Keratinocyte (primary cell): ENCODE data around the gene MLF2. TPM values are rescaled to one million over a fixed set of nuclear protein-coding genes. Genes with fewer than 3 reads are reported as not detected.
"Not testable (repeated sequence)": the region's sequence is repeated elsewhere in the genome, so short reads cannot be mapped to it uniquely, and the experiment has no call there.

Experiments used
- DNase-seq: peaks from one replicate; pipeline ENCODE4 v3.0.0-alpha.2; 2011; ENCODE audit warnings: low read depth, missing footprints, low spot score
- FAIRE-seq: peaks from 2 replicates; lab custom pipeline; 2011; peaks lifted over from hg19 to GRCh38; lab: Jason Lieb, UNC
- H2AFZ ChIP-seq: 2 replicates; pipeline ENCODE4 v1.6.0; 2012; ENCODE audit warnings: low read length, control low read depth, inconsistent platforms; ENCODE audit not compliant: control insufficient read depth
- H3K27ac ChIP-seq: 2 replicates; pipeline ENCODE4 v1.5.1; 2011; ENCODE audit warnings: low read length; ENCODE audit not compliant: control insufficient read depth, insufficient read depth
- H3K27me3 ChIP-seq: 3 replicates; pipeline ENCODE4 v1.6.0; 2011; ENCODE audit warnings: low read length; ENCODE audit not compliant: control insufficient read depth, insufficient read depth; ENCODE audit errors: extremely low read depth
- H3K36me3 ChIP-seq, 2 experiments: 2 replicates in 1 of 2; 3 replicates in 1 of 2; pipeline ENCODE4 v1.5.1; 2011; ENCODE audit warnings: low read length in 2 of 2, mild to moderate bottlenecking in 1 of 2; ENCODE audit not compliant: control insufficient read depth in 2 of 2, insufficient read depth in 2 of 2; ENCODE audit errors: extremely low read depth in 1 of 2
- H3K4me1 ChIP-seq: 3 replicates; pipeline ENCODE4 v1.5.1; 2011; ENCODE audit warnings: low read length; ENCODE audit not compliant: control insufficient read depth, insufficient read depth; ENCODE audit errors: extremely low read depth
- H3K4me2 ChIP-seq: 3 replicates; pipeline ENCODE4 v1.6.0; 2011; ENCODE audit warnings: low read depth, low read length; ENCODE audit not compliant: control insufficient read depth, insufficient read depth; ENCODE audit errors: extremely low read depth
- H3K4me3 ChIP-seq, 3 experiments: fragments of 200-600 bp in 1 of 3; sonication (generic) in 1 of 3; 2 replicates in 2 of 3; 3 replicates in 1 of 3; pipeline ENCODE4 v1.5.1; 2011 to 2016; ENCODE audit warnings: low read length in 3 of 3, mild to moderate bottlenecking in 3 of 3, control low read depth in 2 of 3, inconsistent platforms in 1 of 3, low read depth in 1 of 3, mixed read lengths in 1 of 3, mixed run types in 1 of 3, moderate library complexity in 1 of 3; ENCODE audit not compliant: control insufficient read depth in 2 of 3, insufficient read depth in 2 of 3; ENCODE audit errors: extremely low read depth in 1 of 3
- H3K79me2 ChIP-seq: 2 replicates; pipeline ENCODE4 v1.6.0; 2012; ENCODE audit warnings: low read length; ENCODE audit not compliant: control insufficient read depth, insufficient read depth
- H3K9ac ChIP-seq: 3 replicates; pipeline ENCODE4 v1.6.0; 2011; ENCODE audit warnings: low read length; ENCODE audit not compliant: control insufficient read depth, insufficient read depth; ENCODE audit errors: extremely low read depth
- H3K9me1 ChIP-seq: 3 replicates; pipeline ENCODE4 v1.6.0; 2011; ENCODE audit warnings: low read length; ENCODE audit not compliant: control insufficient read depth, insufficient read depth; ENCODE audit errors: extremely low read depth
- H3K9me3 ChIP-seq: 2 replicates; pipeline ENCODE4 v1.5.1; 2012; ENCODE audit warnings: low read depth, low read length; ENCODE audit not compliant: control insufficient read depth
- H4K20me1 ChIP-seq: 3 replicates; pipeline ENCODE4 v1.6.0; 2011; ENCODE audit warnings: low read length; ENCODE audit not compliant: control insufficient read depth, insufficient read depth; ENCODE audit errors: extremely low read depth
- CTCF ChIP-seq, 3 experiments: IDR thresholded peaks in 1 of 3; conservative IDR thresholded peaks in 1 of 3; optimal IDR thresholded peaks in 1 of 3; 2 replicates in 2 of 3; 3 replicates in 1 of 3; pipeline versions ENCODE3 to v1.5.1; 2011; ENCODE audit warnings: low read length in 3 of 3, mild to moderate bottlenecking in 3 of 3, moderate library complexity in 2 of 3, control low read depth in 1 of 3, inconsistent platforms in 1 of 3; ENCODE audit not compliant: insufficient read depth in 2 of 3; ENCODE audit errors: extremely low read depth in 1 of 3
- EZH2 ChIP-seq: IDR thresholded peaks from one replicate; pipeline ENCODE4 v1.6.1; 2012; ENCODE audit warnings: inconsistent platforms, mild to moderate bottlenecking, low read length, moderate library complexity
- dilution Hi-C: fragments of 300-500 bp; cut with MboI; formaldehyde crosslinking; loops from one replicate; pipeline ENCODE4 v1.7.0; 2020; ENCODE audit warnings: low sequenced_read_pairs; ENCODE audit not compliant: extremely low pct_ligation_motif_present
- polyA plus RNA-seq, 5 experiments: library from polyadenylated mRNA; depleted of rRNA in 3 of 5; stranded (reverse) in 3 of 5; stranded (forward) in 1 of 5; unstranded in 1 of 5; fragments of >200 nt; gene quantifications; 1 replicate in 1 of 5; 2 replicates in 3 of 5; 3 replicates in 1 of 5; pipeline versions ENCODE4 v1.2.1 to v1.2.3, GENCODE V29; 2011 to 2012; ENCODE audit warnings: missing spikeins in 2 of 5, low read depth in 1 of 5, low replicate concordance in 1 of 5

The MLF2 gene
- polyA plus RNA-seq, 1 donor (not counting 4 experiments of a cell fraction or from before 2014, with no cell fraction given) = 317 TPM

GRCh38 chr12:6708960-6709394 lies 44.0 kb downstream of the MLF2 start:
- Histone ChIP-seq H2AFZ (no peak overlapping the region), H3K4me3 (no peak overlapping the region), H3K4me2 (no peak overlapping the region), H4K20me1 (no peaks in the 10 kb centered on the region), H3K79me2 (no peaks in the 10 kb centered on the region), H3K4me1 (no peaks in the 10 kb centered on the region), H3K9me1 (no peaks in the 10 kb centered on the region), H3K36me3 (no peaks in the 10 kb centered on the region), H3K9me3 (no peaks in the 10 kb centered on the region), H3K27me3 (peaks cover 8% of the 10 kb centered on the region), H3K27ac (no peak overlapping the region), H3K9ac (no peak overlapping the region)
- TF ChIP-seq CTCF (optimal IDR thresholded peaks at IDR 0.05 in 1 of 3, IDR thresholded peaks at IDR 0.05 in 1 of 3, conservative IDR thresholded peaks at IDR 0.05 in 1 of 3; ENCODE audit: extremely low read depth in 1 of 3, insufficient read depth in 2 of 3, low read length in 3 of 3) = no peak
- TF ChIP-seq EZH2 = no peak
- DNase-seq = no peak
- dilution Hi-C loops = no loop called here
- FAIRE-seq = no peak

- H3K4me2 ChIP-seq, H3K9me3 ChIP-seq, FAIRE-seq, DNase-seq, H3K9ac ChIP-seq, H4K20me1 ChIP-seq, H3K4me1 ChIP-seq, H3K27ac ChIP-seq, H3K79me2 ChIP-seq, H3K36me3 ChIP-seq, H2AFZ ChIP-seq, dilution Hi-C loops, H3K4me3 ChIP-seq, H3K9me1 ChIP-seq: not testable (repeated sequence)
- H3K27me3 ChIP-seq = peaks cover 10% of the 10 kb centered on the region
These were observed 44.6 kb downstream of the MLF2 start for GRCh38 chr12:6708351-6708750.

- peaks cover 3% of the 10 kb centered on the region for H3K4me1 ChIP-seq
- FAIRE-seq = no peak
- H3K9me3 ChIP-seq = no peaks in the 10 kb centered on the region
These were observed 49.3 kb downstream of the MLF2 start for GRCh38 chr12:6703631-6704030.

More at GRCh38 chr12:6703631-6704030, 49.3 kb downstream of the MLF2 start:
- Histone ChIP-seq H3K79me2 (no peaks in the 10 kb centered on the region), H3K9me1 (no peaks in the 10 kb centered on the region), H3K36me3 (no peaks in the 10 kb centered on the region), H3K4me3 (no peak overlapping the region), H3K27me3 (peaks cover 42% of the 10 kb centered on the region), H3K27ac (no peak overlapping the region), H3K4me2 (no peak overlapping the region), H4K20me1 (no peaks in the 10 kb centered on the region), H2AFZ (no peak overlapping the region), H3K9ac (no peak overlapping the region)
- no peak for DNase-seq
- TF ChIP-seq CTCF (optimal IDR thresholded peaks at IDR 0.05 in 1 of 3, IDR thresholded peaks at IDR 0.05 in 1 of 3, conservative IDR thresholded peaks at IDR 0.05 in 1 of 3; ENCODE audit: extremely low read depth in 1 of 3, insufficient read depth in 2 of 3, low read length in 3 of 3) = no peak
- no peak for TF ChIP-seq EZH2
- dilution Hi-C loops = no loop called here
